H1 (cell line): Measurements from ENCODE around the gene RBM17. TPM values are rescaled to one million over a fixed set of nuclear protein-coding genes. Genes with fewer than 3 reads are reported as not detected.

Experiments used
- CTCF ChIA-PET: fragments of 300-600 bp; sonication (Branson Sonifier 250); formaldehyde crosslinking; loops from one replicate; lab custom pipeline; 2021; ENCODE audit not compliant: partially characterized antibody; lab: Charles Lee
- POLR2A ChIA-PET: fragments of 300-600 bp; sonication (Branson Sonifier 250); formaldehyde crosslinking; loops from one replicate; lab custom pipeline; 2021; ENCODE audit warnings: inconsistent platforms; ENCODE audit not compliant: partially characterized antibody; lab: Charles Lee
- DNase-seq, 2 experiments: peaks; one replicate each; pipeline versions ENCODE4 v3.0.0 to v3.0.0-alpha.2; 2010 to 2022; ENCODE audit warnings: low spot score in 2 of 2, low read depth in 1 of 2, mixed read lengths in 1 of 2
- FAIRE-seq: peaks from 2 replicates; lab custom pipeline; 2011; peaks lifted over from hg19 to GRCh38; lab: Jason Lieb, UNC
- H2AFZ ChIP-seq: 2 replicates; pipeline ENCODE4 v1.8.1; 2012; ENCODE audit warnings: low read length, inconsistent platforms
- H2AK5ac ChIP-seq: 2 replicates; pipeline ENCODE4 v1.6.1; 2013; ENCODE audit warnings: low read depth, low read length
- H2BK120ac ChIP-seq: replicated peaks from 2 replicates; pipeline ENCODE3; 2013; ENCODE audit warnings: low read depth, low read length, inconsistent platforms
- H2BK12ac ChIP-seq: 2 replicates; pipeline ENCODE4 v1.6.1; 2013; ENCODE audit warnings: low read depth, low read length
- H2BK15ac ChIP-seq: 2 replicates; pipeline ENCODE4 v1.6.1; 2013; ENCODE audit warnings: low read length
- H2BK20ac ChIP-seq: 2 replicates; pipeline ENCODE4 v1.6.1; 2013; ENCODE audit warnings: low read length
- H2BK5ac ChIP-seq: 2 replicates; pipeline ENCODE4 v1.6.1; 2013; ENCODE audit warnings: low read depth, low read length
- H3K14ac ChIP-seq: 2 replicates; pipeline ENCODE4 v1.6.1; 2013; ENCODE audit warnings: inconsistent platforms; ENCODE audit not compliant: insufficient read length
- H3K18ac ChIP-seq: 2 replicates; pipeline ENCODE4 v1.6.1; 2013; ENCODE audit warnings: low read length; ENCODE audit errors: extremely low read depth
- H3K23ac ChIP-seq: 2 replicates; pipeline ENCODE4 v1.6.1; 2013; ENCODE audit warnings: inconsistent platforms; ENCODE audit not compliant: insufficient read length
- H3K23me2 ChIP-seq: 2 replicates; pipeline ENCODE4 v1.6.1; 2013; ENCODE audit warnings: low read depth, low read length
- H3K27ac ChIP-seq: 2 replicates; pipeline ENCODE4 v1.6.1; 2011; ENCODE audit warnings: low read depth, low read length, inconsistent platforms
- H3K27me3 ChIP-seq, 4 experiments: replicated peaks in 1 of 4; 1 replicate in 1 of 4; 2 replicates in 3 of 4; pipeline versions ENCODE4 v1.6.1 to v1.8.1; 2011 to 2013; ENCODE audit warnings: low read length in 3 of 4, mild to moderate bottlenecking in 3 of 4, inconsistent platforms in 2 of 4, mixed read lengths in 2 of 4, moderate library complexity in 1 of 4; ENCODE audit not compliant: control insufficient read depth in 3 of 4, insufficient read depth in 3 of 4; ENCODE audit errors: extremely low read depth in 1 of 4
- H3K36me3 ChIP-seq, 4 experiments: 2 replicates each; pipeline versions ENCODE4 v1.6.1 to v1.8.1; 2011 to 2013; ENCODE audit warnings: mild to moderate bottlenecking in 4 of 4, low read length in 3 of 4, moderate library complexity in 2 of 4, control low read depth in 1 of 4, inconsistent platforms in 1 of 4; ENCODE audit not compliant: insufficient read depth in 4 of 4, control insufficient read depth in 2 of 4
- H3K4ac ChIP-seq: replicated peaks from 2 replicates; pipeline ENCODE3; 2013; ENCODE audit warnings: low read length, low read depth, mixed read lengths, inconsistent platforms; ENCODE audit not compliant: insufficient read length
- H3K4me1 ChIP-seq, 4 experiments: replicated peaks in 1 of 4; 1 replicate in 1 of 4; 2 replicates in 3 of 4; pipeline versions ENCODE4 v1.6.1 to v1.8.1; 2011 to 2013; ENCODE audit warnings: low read length in 3 of 4, inconsistent platforms in 2 of 4, mixed read lengths in 1 of 4; ENCODE audit not compliant: insufficient read depth in 4 of 4, control insufficient read depth in 3 of 4
- H3K4me2 ChIP-seq, 2 experiments: 2 replicates each; pipeline versions ENCODE4 v1.6.1 to v1.8.1; 2011 to 2013; ENCODE audit warnings: low read depth in 2 of 2, low read length in 2 of 2, control low read depth in 1 of 2, inconsistent platforms in 1 of 2, mild to moderate bottlenecking in 1 of 2; ENCODE audit not compliant: insufficient read depth in 1 of 2
- H3K4me3 ChIP-seq, 4 experiments: fragments of 200-600, 300-600 bp in 1 of 4; sonication (generic), shearing (Covaris generic), sonication (Bioruptor Twin) in 1 of 4; 2 replicates each; pipeline versions ENCODE4 v1.5.1 to v1.8.1; 2011 to 2016; ENCODE audit warnings: low read length in 4 of 4, low read depth in 3 of 4, control low read depth in 2 of 4, inconsistent platforms in 2 of 4, mild to moderate bottlenecking in 2 of 4, mixed read lengths in 1 of 4, moderate library complexity in 1 of 4; ENCODE audit not compliant: insufficient read depth in 2 of 4; ENCODE audit errors: extremely low read depth in 1 of 4
- H3K56ac ChIP-seq: replicated peaks from 2 replicates; pipeline ENCODE3; 2013; ENCODE audit warnings: low read depth, mild to moderate bottlenecking, mixed read lengths, low read length, inconsistent platforms; ENCODE audit not compliant: insufficient read length
- H3K79me1 ChIP-seq: 2 replicates; pipeline ENCODE4 v1.6.1; 2013; ENCODE audit warnings: low read depth, low read length, control low read depth
- H3K79me2 ChIP-seq, 2 experiments: 2 replicates each; pipeline versions ENCODE4 v1.6.1 to v1.8.1; 2012 to 2013; ENCODE audit warnings: low read length in 2 of 2, mild to moderate bottlenecking in 2 of 2, inconsistent platforms in 1 of 2; ENCODE audit not compliant: insufficient read depth in 2 of 2, control insufficient read depth in 1 of 2
- H3K9ac ChIP-seq, 4 experiments: replicated peaks in 1 of 4; 1 replicate in 1 of 4; 2 replicates in 3 of 4; pipeline versions ENCODE4 v1.6.1 to v1.8.1; 2011 to 2013; ENCODE audit warnings: low read depth in 3 of 4, low read length in 3 of 4, control low read depth in 2 of 4, mild to moderate bottlenecking in 2 of 4, moderate library complexity in 2 of 4, inconsistent platforms in 1 of 4; ENCODE audit errors: extremely low read depth in 1 of 4
- H3K9me3 ChIP-seq, 2 experiments: 2 replicates each; pipeline versions ENCODE4 v1.6.1 to v1.8.1; 2012 to 2013; ENCODE audit warnings: mild to moderate bottlenecking in 2 of 2, moderate library complexity in 2 of 2, control low read depth in 1 of 2, inconsistent platforms in 1 of 2, low read depth in 1 of 2, low read length in 1 of 2, mixed read lengths in 1 of 2; ENCODE audit not compliant: insufficient read depth in 2 of 2
- H4K20me1 ChIP-seq, 2 experiments: replicated peaks in 1 of 2; 2 replicates each; pipeline versions ENCODE3 to v1.8.1; 2011 to 2013; ENCODE audit warnings: inconsistent platforms in 2 of 2, low read length in 2 of 2, mild to moderate bottlenecking in 1 of 2; ENCODE audit not compliant: insufficient read depth in 2 of 2, control insufficient read depth in 1 of 2
- H4K5ac ChIP-seq: 2 replicates; pipeline ENCODE4 v1.6.1; 2013; ENCODE audit warnings: low read length, low read depth, mixed read lengths, inconsistent platforms; ENCODE audit not compliant: insufficient read length
- H4K8ac ChIP-seq: 2 replicates; pipeline ENCODE4 v1.8.0; 2013; ENCODE audit warnings: mild to moderate bottlenecking, moderate library complexity, low read length, inconsistent platforms; ENCODE audit not compliant: insufficient read depth; ENCODE audit errors: extremely low read depth
- H4K91ac ChIP-seq: replicated peaks from 2 replicates; pipeline ENCODE3; 2013; ENCODE audit warnings: low read length, mixed read lengths, inconsistent platforms; ENCODE audit not compliant: insufficient read length
- EZH2 ChIP-seq: fragments of 200-600 bp; sonication (generic); IDR thresholded peaks from 2 replicates; pipeline ENCODE4 v1.7.1; 2012; ENCODE audit warnings: low read depth, mild to moderate bottlenecking, moderate library complexity, low read length, inconsistent platforms; ENCODE audit not compliant: severe bottlenecking
- NRF1 ChIP-seq: IDR thresholded peaks from 2 replicates; pipeline ENCODE4 v1.6.1; 2011; ENCODE audit warnings: mild to moderate bottlenecking, low read depth, low read length, improper control_type of control experiment
- RXRA ChIP-seq: IDR thresholded peaks from 2 replicates; pipeline ENCODE4 v1.6.1; 2011; ENCODE audit warnings: low read depth, mild to moderate bottlenecking, low read length, moderate library complexity; ENCODE audit not compliant: insufficient read depth
- SIX5 ChIP-seq: IDR thresholded peaks from 2 replicates; pipeline ENCODE4 v1.6.1; 2011; ENCODE audit warnings: mild to moderate bottlenecking, low read depth, low read length
- SP2 ChIP-seq: IDR thresholded peaks from 2 replicates; pipeline ENCODE4 v1.6.1; 2012; ENCODE audit warnings: mild to moderate bottlenecking, low read length, inconsistent platforms
- WGBS, 2 experiments: shearing (Covaris generic) in 1 of 2; methylation state at CpG; one replicate each; pipeline versions ENCODE4 v1.1.6 to v1.1.7; 2013 to 2015; ENCODE audit warnings: low lambda C conversion rate in 2 of 2, mixed read lengths in 2 of 2, inconsistent platforms in 1 of 2, low coverage in 1 of 2, missing lambda C conversion rate in 1 of 2; ENCODE audit not compliant: insufficient replicate concordance in 2 of 2, insufficient coverage in 1 of 2, insufficient read length in 1 of 2; ENCODE audit errors: extremely low coverage in 1 of 2, missing lambda C conversion rate in 1 of 2; 5-methylcytosine and 5-hydroxymethylcytosine counted together
- polyA plus RNA-seq, 7 experiments: library from polyadenylated mRNA; depleted of rRNA in 3 of 7; stranded (reverse) in 5 of 7; unstranded in 2 of 7; fragments of >200 nt in 5 of 7; fragments of 200-250 nt in 2 of 7; gene quantifications; 1 replicate in 5 of 7; 2 replicates in 1 of 7; 4 replicates in 1 of 7; pipeline versions ENCODE4 v1.2.1 to v1.2.3, GENCODE V29; 2011 to 2013; ENCODE audit warnings: missing spikeins in 2 of 7, mixed read lengths in 2 of 7
- total RNA-seq: library from RNA; stranded (reverse); fragmentation: NEBNext Ultra II Directional; extraction: Animal tissue kit (Norgen Biotek cat#: 25700); gene quantifications from 2 replicates; pipeline ENCODE4 v1.2.1, GENCODE V29; 2021

RBM17 gene
- total and polyA plus RNA-seq, 2 of the 8 experiments (the other 6 are each of a cell fraction or from before 2014, with no cell fraction given): 15.7 to 128 TPM

GRCh38 chr10:6103591-6103990 lies 14.8 kb downstream of the RBM17 start:
- H3K4me3 ChIP-seq: no peak overlapping the region
- ChIA-PET POLR2A (no interaction called here), CTCF (interaction anchor here (1.0 kb wide), 1 partner anchor 48 kb away, joined by 3 read pairs; no protein-coding TSS in a partner anchor)
- H3K79me2 ChIP-seq: peaks cover 0 to 38% of the 10 kb centered on the region in 2 experiments; a peak in 2 of 4 replicates
- H2BK5ac ChIP-seq: no peak overlapping the region
- H3K23me2 ChIP-seq: no peaks in the 10 kb centered on the region
- no peak for FAIRE-seq
- no peak overlapping the region for H2AFZ ChIP-seq
- no peak overlapping the region for H2BK120ac ChIP-seq
- H2BK12ac ChIP-seq: no peak overlapping the region
- H4K91ac ChIP-seq: no peak overlapping the region
- no peak overlapping the region for H4K5ac ChIP-seq
- H3K23ac ChIP-seq: no peak overlapping the region
- no peak overlapping the region for H3K14ac ChIP-seq
- DNase-seq: no peak
- H3K4ac ChIP-seq: no peak overlapping the region
- no peak overlapping the region for H3K9ac ChIP-seq
- H3K9me3 ChIP-seq: no peaks in the 10 kb centered on the region
- H3K79me1 ChIP-seq: no peaks in the 10 kb centered on the region
- no peak overlapping the region for H2AK5ac ChIP-seq
- no peak overlapping the region for H3K4me2 ChIP-seq
- H3K27ac ChIP-seq: no peak overlapping the region
- no peak overlapping the region for H3K18ac ChIP-seq
- peaks cover 0 to 46% (median 9%) of the 10 kb centered on the region in 4 experiments; a peak in 5 of 8 replicates for H3K36me3 ChIP-seq
- H4K20me1 ChIP-seq: peaks cover 1 to 2% of the 10 kb centered on the region in 2 experiments
- TF ChIP-seq SIX5 (no peak), RXRA (no peak), SP2 (no peak), EZH2 (no peak), NRF1 (no peak)
- no peak overlapping the region for H3K56ac ChIP-seq
- no peak overlapping the region for H2BK15ac ChIP-seq
- WGBS, 2 experiments: 88% methylated on average over 8 of the region's 8 CpGs; no CpG with 5 or more reads in 1 of the 2 experiments
- peaks cover 2 to 24% (median 16%) of the 10 kb centered on the region in 4 experiments; a peak in 4 of 7 replicates for H3K4me1 ChIP-seq
- H4K8ac ChIP-seq: no peak overlapping the region
- no peak overlapping the region for H2BK20ac ChIP-seq
- H3K27me3 ChIP-seq: no peaks in the 10 kb centered on the region
